Inflammatory macrophage treated with lipopolysaccharide for 4 hours (primary cell): ENCODE results near the gene ASB1.
A peak's percentile ranks its signal among the peaks of the same experiment; 100 is the strongest.
"Not testable (repeated sequence)": the region's sequence is repeated elsewhere in the genome, so short reads cannot be mapped to it uniquely, and the experiment has no call there.

ENCODE experiments used
- DNase-seq: peaks from one replicate; pipeline ENCODE4 v3.0.0-alpha.2; 2020

The ASB1 gene

GRCh38 chr2:238424313-238424700, 2.4 kb upstream of the ASB1 start:
- no peak for DNase-seq

DNA sequence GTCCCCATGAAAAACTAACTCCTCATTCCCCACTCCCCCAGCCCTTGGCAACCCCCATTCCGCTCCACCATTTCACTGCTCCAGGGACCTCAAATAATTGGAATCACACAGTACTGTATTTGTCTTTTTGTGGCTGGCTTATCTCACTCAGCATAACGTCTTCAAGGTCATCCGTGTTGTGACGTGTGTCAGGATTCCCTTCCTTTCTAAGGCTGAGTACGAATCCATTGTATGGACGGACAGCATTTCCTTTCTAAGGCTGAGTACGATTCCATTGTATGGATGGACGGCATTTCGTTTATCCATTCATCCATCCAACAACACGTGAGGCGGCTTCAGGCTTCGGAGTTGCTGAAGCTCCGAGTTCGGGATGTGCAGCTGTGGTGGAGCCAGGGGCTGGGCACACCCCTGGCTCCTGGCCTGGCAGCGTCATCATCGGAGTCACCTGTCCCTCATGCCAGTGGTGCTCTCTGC, 1.2 kb upstream of the ASB1 start:
- DNase-seq = no peak

DNA sequence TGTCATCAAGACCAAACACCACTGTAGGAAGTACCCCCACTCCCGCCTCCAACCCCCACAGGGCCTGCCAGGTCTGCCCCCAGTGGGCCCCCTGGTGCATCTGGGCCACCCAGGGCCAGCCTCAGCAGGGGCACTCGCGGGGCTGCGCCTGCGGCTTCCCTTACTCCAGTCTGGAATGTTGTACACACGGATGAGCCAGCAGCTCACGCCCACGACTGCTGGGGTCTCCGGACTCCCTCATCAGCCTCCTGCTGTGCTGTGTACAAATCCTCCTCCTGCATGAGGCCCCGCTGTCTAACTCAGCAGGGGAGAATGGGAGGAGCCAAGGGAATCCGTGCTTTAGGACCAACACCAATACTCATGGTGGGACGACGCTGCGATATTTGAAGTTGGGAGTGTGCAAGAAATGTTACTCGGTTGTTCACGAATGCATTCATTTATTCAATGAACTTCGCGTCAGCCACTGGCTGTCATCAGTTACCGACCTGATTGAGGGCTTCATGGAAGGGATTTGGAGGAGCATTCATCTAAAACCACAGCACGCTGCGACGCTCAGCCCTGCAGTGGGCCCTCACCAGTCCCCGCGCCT, 654 bp upstream of the ASB1 start:
- no peak for DNase-seq

- no peak for DNase-seq
Observed at GRCh38 chr2:238427435-238428162, 872 bp downstream of the ASB1 start.

DNA sequence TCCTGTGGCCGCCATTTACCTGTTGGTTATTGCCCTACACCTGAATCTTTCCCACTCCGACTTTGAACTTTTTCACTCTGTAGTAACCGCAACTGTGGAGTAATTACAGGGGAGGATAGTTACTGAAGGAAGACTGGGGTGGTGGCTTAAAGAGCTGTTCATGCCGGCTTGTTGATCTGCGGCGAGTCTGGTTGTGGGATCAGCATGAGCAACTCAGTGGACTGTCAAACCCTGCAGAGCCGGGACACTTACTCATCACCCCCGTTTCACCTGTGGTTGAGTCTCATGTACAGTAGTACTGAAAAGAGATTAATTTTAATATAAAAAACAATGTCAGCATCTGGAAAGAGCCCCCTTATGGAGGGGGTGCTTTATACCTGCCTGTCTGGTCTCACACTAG, 2.1 kb downstream of the ASB1 start:
- DNase-seq = no peak

DNA sequence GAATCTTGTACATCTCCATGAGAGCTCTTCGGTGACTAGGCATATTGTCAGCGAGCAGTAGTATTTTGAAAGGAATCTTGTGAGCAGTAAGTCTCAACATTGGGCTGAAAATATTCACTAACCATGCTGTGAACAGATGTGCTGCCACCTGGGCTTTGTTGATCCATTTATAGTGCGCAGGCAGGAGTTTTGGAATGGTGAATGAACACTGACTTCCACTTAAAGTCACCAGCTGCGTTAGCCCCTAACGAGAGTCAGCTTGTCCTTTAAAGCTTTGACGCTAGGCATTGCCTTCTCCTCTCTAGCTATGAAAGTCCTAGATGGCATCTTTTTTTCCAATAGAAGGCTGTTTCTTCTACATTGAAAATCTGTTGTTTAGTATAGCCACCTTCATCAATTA, 4.1 kb downstream of the ASB1 start:
- DNase-seq = no peak

- no peak for DNase-seq
Observed at GRCh38 chr2:238431456-238431855, 4.7 kb downstream of the ASB1 start.

GRCh38 chr2:238433300-238433915, 6.7 kb downstream of the ASB1 start:
- no peak for DNase-seq

DNA sequence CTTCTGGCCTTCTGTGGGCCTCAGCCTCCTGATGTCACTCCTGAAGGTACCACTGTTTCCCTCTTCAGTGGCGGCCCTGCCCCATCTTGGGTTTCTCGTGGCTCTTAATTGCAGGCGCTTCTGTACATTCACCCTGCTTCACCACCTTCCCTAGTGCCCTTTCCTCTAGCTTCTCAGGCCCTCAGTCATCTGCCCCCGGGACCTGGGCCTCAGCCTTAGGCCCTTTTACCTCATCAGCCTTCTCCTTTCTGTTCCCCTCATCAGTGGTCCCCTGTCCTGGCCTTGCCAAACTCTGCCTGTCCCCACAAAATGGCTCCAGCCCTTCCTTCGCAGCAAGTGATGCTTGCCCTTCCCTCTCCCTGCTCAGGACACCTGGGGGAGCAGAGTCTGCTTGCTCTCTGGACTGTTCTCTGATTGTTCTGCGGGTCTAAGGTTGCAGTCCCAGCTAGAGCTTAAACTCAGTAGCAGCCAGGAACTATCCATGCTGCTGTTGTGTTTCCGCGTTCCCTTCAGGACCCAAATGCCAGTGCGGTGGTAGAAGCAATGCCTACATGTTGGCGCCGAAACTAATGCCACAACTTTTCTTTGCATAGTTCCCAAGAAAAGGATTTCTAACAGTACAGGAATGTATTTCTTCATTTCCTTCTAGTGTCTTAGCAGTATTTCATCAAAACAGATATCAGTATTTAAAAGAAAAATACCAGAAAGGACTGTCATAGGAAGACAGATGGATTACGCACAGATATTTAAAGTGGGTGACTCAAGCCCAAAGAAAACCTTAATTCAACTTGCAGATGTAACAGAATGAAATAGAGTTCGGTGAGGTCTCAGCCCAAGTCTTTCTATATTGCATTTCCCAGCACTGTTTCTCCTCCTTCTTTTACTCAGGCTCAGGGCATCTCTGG, 7.5 kb downstream of the ASB1 start:
- DNase-seq = no peak

DNA sequence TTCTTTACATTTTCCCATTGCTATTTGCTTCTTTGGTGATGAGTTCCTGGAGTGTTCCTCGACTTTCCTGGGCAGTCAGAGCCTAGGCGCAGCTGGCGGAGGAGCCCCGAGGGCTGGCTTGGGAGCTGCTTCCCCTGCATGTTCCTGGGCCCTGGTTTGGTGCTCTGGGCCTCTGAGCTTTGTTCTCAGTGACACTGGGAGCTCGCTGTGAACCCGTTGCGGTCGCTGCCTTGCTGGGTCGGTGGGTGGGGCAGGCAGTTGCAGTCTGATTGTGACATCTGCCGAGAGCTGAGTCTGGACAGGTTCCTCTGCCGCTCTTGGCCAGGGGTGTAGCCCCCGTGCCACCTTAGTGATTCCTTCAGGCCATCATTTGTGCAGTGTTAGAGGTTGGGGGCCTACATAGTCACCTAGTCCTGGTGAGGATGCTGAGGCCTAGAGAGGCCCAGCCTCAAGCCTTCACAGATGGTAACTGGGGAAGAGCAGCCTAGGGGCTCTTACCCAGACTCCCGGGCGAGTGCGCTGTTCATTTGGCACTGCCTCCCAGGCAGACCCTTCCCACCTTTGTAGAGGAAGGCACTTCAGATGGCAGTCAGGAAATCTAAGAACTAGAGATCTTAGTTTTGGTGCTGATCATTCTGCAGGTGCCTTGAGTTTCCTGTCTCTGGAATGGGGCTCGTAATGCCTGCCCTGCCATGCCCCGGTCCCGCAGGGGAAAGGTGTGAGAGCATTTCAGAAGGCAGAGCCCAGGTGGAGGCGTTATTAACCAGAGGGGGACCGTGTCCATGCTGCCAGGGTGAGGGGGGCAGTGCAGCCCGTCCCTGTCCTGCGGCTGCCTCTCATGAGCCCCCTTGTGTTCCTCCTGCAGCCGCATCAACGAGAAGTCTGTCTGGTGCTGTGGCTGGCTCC, 8.4 kb downstream of the ASB1 start:
- DNase-seq = peak; percentile 11

DNA sequence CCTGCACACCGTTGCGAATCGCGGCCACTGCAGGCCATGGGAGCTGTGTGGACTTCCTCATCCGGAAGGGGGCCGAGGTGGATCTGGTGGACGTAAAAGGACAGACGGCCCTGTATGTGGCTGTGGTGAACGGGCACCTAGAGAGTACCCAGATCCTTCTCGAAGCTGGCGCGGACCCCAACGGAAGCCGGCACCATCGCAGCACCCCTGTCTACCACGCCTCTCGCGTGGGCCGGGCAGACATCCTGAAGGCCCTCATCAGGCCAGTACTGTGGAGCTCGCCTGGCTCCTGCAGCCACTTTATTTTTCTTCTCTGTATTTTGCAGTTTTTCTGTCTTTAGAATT, 9.0 kb downstream of the ASB1 start:
- DNase-seq = no peak

DNA sequence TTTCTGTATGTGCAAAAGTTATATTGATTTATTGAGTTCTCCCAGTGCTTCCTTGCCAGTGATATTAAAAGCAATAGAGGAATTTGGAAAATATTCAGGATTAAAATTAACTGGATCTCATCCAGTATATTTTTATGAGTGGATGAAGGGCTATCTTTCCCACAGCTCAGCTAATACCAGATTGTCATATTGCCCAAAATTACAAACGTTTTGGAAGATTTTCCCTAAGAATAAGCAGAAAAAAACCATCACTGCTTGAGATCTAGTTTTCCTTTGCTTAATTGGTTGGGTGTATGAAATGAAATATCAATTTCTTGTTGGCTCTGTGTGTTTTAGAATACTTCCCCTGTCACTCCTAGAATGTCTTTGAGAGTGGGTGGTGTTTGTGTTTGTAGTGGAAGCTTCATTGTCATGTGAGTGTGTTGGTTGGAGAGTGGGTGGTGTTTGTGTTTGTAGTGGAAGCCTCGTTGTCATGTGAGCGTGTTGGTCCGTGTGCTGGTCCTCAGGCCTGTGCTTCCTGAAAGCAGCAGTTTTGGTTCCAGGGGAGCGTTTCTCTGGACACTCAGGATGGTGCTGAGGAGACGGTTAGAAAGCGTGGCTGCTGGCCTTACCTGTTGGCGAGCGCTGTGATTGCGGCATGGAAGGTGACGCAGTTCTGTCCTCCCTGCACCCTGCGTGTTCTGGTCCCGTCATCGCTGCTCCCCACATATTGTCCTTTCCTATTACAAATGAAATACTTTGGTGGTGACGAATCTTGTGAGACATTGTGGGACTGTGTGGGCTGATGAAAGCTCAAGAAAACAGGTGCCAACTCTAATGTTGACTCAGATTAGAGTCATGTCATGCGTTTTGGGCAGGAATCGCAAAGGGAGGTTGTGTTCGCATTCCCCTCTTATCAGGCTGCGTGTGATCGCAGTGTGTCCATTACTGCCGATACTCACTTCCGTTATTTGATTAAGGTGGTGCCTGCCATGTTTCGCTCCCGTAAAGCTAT, 12.4 kb downstream of the ASB1 start:
- peak; percentile 88 for DNase-seq

- no peak for DNase-seq
Observed at GRCh38 chr2:238439917-238440316, 13.2 kb downstream of the ASB1 start.

DNA sequence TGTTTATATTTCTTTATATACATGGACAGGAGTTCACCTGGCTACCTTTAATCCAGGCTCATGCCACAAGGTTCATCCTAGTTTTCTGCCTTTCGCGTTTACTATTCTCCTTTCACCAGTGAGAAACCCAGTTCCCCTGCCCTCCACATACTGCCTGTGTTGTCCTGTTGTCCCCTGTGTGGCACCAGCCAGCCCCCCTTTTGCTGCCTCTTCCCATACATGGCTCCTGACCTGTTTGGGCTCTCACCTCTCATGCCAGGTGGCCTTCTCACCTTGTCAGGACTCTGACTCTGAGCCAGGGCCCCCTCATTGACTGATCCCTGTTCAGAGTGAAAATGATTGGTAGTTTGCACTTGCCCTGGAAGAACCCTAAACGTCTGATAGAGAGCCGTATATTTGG, 13.6 kb downstream of the ASB1 start:
- no peak for DNase-seq

GRCh38 chr2:238440767-238441166, 14.0 kb downstream of the ASB1 start:
- no peak for DNase-seq

DNA sequence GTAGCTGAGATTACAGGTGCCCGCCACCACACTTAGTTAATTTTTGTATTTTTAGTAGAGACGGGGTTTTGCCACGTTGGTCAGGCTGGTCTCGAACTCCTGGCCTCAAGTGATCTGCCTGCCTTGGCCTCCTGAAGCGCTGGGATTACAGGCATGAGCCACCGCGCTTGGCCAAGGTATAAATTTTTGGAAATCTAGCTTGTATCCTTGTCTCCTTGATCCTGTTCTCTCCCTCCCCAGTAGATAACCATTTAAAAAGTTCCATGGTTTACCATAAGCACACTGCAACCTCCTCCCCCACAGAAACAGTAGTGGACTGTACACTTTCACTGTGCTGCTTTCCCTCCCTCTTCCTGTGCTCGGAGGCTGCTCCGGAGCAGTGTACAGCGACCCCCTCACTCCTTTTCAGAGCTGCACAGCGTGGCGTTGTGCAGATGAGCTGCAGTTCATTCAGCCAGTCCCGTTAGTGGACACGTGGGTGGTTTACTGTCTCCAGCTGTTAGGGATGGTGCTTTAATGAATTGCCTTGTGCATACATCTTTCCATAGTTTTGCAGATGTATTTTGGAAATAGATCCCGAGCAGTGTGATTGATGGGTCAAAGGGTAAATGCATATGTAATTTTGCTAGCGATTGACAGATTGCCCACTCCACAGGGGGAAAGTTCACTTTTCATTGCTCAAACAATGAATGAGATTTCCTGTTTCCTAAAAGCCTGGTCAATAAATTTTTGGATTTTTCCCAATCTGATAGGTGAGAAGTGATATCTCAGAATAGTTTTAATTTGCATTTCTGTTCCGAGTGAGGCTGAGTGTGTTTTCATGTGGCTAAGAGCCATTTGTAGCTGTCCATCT, 14.8 kb downstream of the ASB1 start:
- no peak for DNase-seq

DNA sequence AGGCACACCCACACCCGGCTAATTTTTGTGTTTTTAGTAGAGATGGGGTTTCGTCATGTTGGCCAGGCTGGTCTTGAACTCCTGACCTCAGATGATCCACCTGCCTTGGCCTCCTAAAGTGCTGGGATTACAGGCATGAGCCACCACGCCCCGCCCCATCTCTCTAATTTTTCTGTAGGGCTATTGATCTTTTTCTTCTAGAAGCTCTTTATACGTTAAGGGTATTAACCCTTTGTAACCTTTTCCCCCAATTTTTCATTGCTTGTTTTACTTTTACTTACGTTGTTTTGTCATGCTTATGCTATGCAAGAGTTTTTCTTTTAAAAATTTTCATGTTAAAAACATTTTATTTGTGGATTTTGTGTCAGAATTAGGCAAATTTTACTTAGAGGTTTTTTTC, 15.5 kb downstream of the ASB1 start:
- DNase-seq = not testable (repeated sequence)

GRCh38 chr2:238444242-238444641, 17.5 kb downstream of the ASB1 start:
- DNase-seq = no peak

GRCh38 chr2:238445409-238446190, 18.9 kb downstream of the ASB1 start:
- DNase-seq = no peak
